ENCODE results near the gene DRG2.

DNA sequence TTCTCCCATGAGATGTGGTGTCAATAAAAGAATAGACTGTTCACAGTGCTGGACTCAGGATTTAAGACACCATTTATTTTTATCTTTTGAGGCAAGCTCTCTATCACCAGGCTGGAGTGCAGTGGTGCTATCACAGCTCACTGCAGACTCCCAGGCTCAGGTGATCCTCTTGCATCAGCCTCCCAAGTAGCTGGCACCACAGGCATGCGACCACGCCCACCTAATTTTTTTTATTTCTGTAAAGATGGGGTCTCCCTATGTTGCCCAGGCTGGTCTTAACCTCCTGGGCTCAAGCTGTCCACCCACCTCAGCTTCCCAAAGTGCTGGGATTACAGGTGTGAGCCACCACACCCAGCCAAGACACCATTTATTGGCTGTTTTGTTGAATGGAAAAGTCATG, 18.6 kb upstream of the DRG2 start:
- TF ChIP-seq, protein P1, sequence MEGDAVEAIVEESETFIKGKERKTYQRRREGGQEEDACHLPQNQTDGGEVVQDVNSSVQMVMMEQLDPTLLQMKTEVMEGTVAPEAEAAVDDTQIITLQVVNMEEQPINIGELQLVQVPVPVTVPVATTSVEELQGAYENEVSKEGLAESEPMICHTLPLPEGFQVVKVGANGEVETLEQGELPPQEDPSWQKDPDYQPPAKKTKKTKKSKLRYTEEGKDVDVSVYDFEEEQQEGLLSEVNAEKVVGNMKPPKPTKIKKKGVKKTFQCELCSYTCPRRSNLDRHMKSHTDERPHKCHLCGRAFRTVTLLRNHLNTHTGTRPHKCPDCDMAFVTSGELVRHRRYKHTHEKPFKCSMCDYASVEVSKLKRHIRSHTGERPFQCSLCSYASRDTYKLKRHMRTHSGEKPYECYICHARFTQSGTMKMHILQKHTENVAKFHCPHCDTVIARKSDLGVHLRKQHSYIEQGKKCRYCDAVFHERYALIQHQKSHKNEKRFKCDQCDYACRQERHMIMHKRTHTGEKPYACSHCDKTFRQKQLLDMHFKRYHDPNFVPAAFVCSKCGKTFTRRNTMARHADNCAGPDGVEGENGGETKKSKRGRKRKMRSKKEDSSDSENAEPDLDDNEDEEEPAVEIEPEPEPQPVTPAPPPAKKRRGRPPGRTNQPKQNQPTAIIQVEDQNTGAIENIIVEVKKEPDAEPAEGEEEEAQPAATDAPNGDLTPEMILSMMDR (IDR thresholded peaks at IDR 0.05; ENCODE audit: extremely low read depth in 1 of 2, insufficient read depth in 1 of 2, low read depth in 1 of 2, low read length in 2 of 2): no peak
- no peak for TF ChIP-seq POLR2A (IDR thresholded peaks at IDR 0.05; ENCODE audit: low read depth, low read length)
- no peak for TF ChIP-seq FOS (IDR thresholded peaks at IDR 0.05; ENCODE audit: borderline replicate concordance, insufficient read depth, low read length)
- no peak for TF ChIP-seq MYC (IDR thresholded peaks at IDR 0.05; ENCODE audit: low read depth, low read length)
